Mesenchymal stem cell (in vitro differentiated cells and primary cell): ENCODE measurements around the gene SLC6A17.

ENCODE experiments used
- DNase-seq: peaks from one replicate; pipeline ENCODE4 v3.0.0-alpha.2; 2013
- H2AFZ ChIP-seq: one replicate; pipeline ENCODE4 v1.6.1; 2013; ENCODE audit warnings: low read depth, mild to moderate bottlenecking, control low read depth, inconsistent platforms, low read length, moderate library complexity
- H2AK5ac ChIP-seq: 2 replicates; pipeline ENCODE4 v1.6.1; 2013; ENCODE audit warnings: low read length, moderate library complexity, mild to moderate bottlenecking, inconsistent platforms; ENCODE audit not compliant: severe bottlenecking
- H2BK120ac ChIP-seq: one replicate; pipeline ENCODE4 v1.6.1; 2013; ENCODE audit warnings: low read depth, mild to moderate bottlenecking, inconsistent platforms, low read length, moderate library complexity
- H2BK12ac ChIP-seq, 2 experiments: one replicate each; pipeline ENCODE4 v1.6.1; 2013; ENCODE audit warnings: inconsistent platforms in 2 of 2, low read length in 2 of 2, mild to moderate bottlenecking in 2 of 2, moderate library complexity in 2 of 2, control low read depth in 1 of 2
- H2BK15ac ChIP-seq: one replicate; pipeline ENCODE4 v1.6.1; 2013; ENCODE audit warnings: mild to moderate bottlenecking, low read depth, inconsistent platforms; ENCODE audit not compliant: poor library complexity, severe bottlenecking
- H2BK5ac ChIP-seq: 2 replicates; pipeline ENCODE4 v1.6.1; 2013; ENCODE audit warnings: low read depth, mild to moderate bottlenecking, low read length, control low read depth, inconsistent platforms; ENCODE audit not compliant: poor library complexity, severe bottlenecking
- H3K14ac ChIP-seq, 2 experiments: one replicate each; pipeline ENCODE4 v1.6.1; 2013; ENCODE audit warnings: inconsistent platforms in 2 of 2, low read length in 2 of 2, control low read depth in 1 of 2, mild to moderate bottlenecking in 1 of 2, moderate library complexity in 1 of 2
- H3K18ac ChIP-seq, 2 experiments: one replicate each; pipeline ENCODE4 v1.6.1; 2013; ENCODE audit warnings: inconsistent platforms in 2 of 2, low read length in 2 of 2, control low read depth in 1 of 2, low read depth in 1 of 2, mild to moderate bottlenecking in 1 of 2
- H3K23ac ChIP-seq, 2 experiments: one replicate each; pipeline ENCODE4 v1.6.1; 2013; ENCODE audit warnings: inconsistent platforms in 2 of 2, low read length in 2 of 2, mild to moderate bottlenecking in 2 of 2, moderate library complexity in 2 of 2, control low read depth in 1 of 2
- H3K27ac ChIP-seq: 2 replicates; pipeline ENCODE4 v1.5.1; 2013; ENCODE audit warnings: mild to moderate bottlenecking, moderate library complexity, low read length, control low read depth, inconsistent platforms; ENCODE audit not compliant: poor library complexity, severe bottlenecking
- H3K27me3 ChIP-seq, 2 experiments: 2 replicates each; pipeline versions ENCODE4 v1.6.1 to v1.7.0; 2013; ENCODE audit warnings: low read length in 2 of 2, mild to moderate bottlenecking in 2 of 2, moderate library complexity in 2 of 2, control low read depth in 1 of 2, inconsistent platforms in 1 of 2; ENCODE audit not compliant: control insufficient read depth in 1 of 2, insufficient read depth in 1 of 2
- H3K36me3 ChIP-seq, 2 experiments: 2 replicates each; pipeline versions ENCODE4 v1.6.1 to v1.7.0; 2013; ENCODE audit warnings: low read length in 2 of 2, control low read depth in 1 of 2, inconsistent platforms in 1 of 2, low read depth in 1 of 2, mild to moderate bottlenecking in 1 of 2; ENCODE audit not compliant: insufficient read depth in 2 of 2, control insufficient read depth in 1 of 2
- H3K4ac ChIP-seq, 2 experiments: one replicate each; pipeline ENCODE4 v1.6.1; 2013; ENCODE audit warnings: inconsistent platforms in 2 of 2, low read length in 2 of 2, mild to moderate bottlenecking in 2 of 2, moderate library complexity in 2 of 2, control low read depth in 1 of 2, low read depth in 1 of 2
- H3K4me1 ChIP-seq: 2 replicates; pipeline ENCODE4 v1.6.1; 2013; ENCODE audit warnings: low read depth, low read length, control low read depth; ENCODE audit not compliant: control insufficient read depth, insufficient read depth
- H3K4me2 ChIP-seq: 2 replicates; pipeline ENCODE4 v1.6.1; 2013; ENCODE audit warnings: low read length, mild to moderate bottlenecking, inconsistent platforms; ENCODE audit not compliant: poor library complexity, severe bottlenecking
- H3K4me3 ChIP-seq, 2 experiments: 2 replicates each; pipeline versions ENCODE4 v1.5.1 to v1.7.0; 2013; ENCODE audit warnings: low read length in 2 of 2, mild to moderate bottlenecking in 2 of 2, control low read depth in 1 of 2, low read depth in 1 of 2; ENCODE audit not compliant: insufficient read depth in 1 of 2
- H3K79me1 ChIP-seq: replicated peaks from 2 replicates; pipeline ENCODE4 v1.6.1; 2013; ENCODE audit warnings: mild to moderate bottlenecking, control low read depth, low read length, inconsistent platforms; ENCODE audit not compliant: poor library complexity, severe bottlenecking
- H3K9ac ChIP-seq: 2 replicates; pipeline ENCODE4 v1.7.0; 2013; ENCODE audit warnings: mild to moderate bottlenecking, low read length, moderate library complexity
- H3K9me3 ChIP-seq: 2 replicates; pipeline ENCODE4 v1.7.0; 2013; ENCODE audit warnings: mild to moderate bottlenecking, low read length; ENCODE audit not compliant: control insufficient read depth
- H4K8ac ChIP-seq: one replicate; pipeline ENCODE4 v1.6.1; 2013; ENCODE audit warnings: inconsistent platforms, mild to moderate bottlenecking, low read length, moderate library complexity
- H4K91ac ChIP-seq: one replicate; pipeline ENCODE4 v1.6.1; 2013; ENCODE audit warnings: mild to moderate bottlenecking, low read length, inconsistent platforms
- WGBS: methylation state at CpG from one replicate; pipeline ENCODE4 v1.1.7; 2013; ENCODE audit warnings: mixed read lengths; 5-methylcytosine and 5-hydroxymethylcytosine counted together

SLC6A17 gene

GRCh38 chr1:110205591-110206155 is 55.4 kb downstream of the SLC6A17 start:
- no peak overlapping the region for H4K91ac ChIP-seq
- H2BK5ac ChIP-seq, result no peak overlapping the region
- peaks cover 0 to 40% of the 10 kb centered on the region in 2 experiments for H3K27me3 ChIP-seq
- no peak overlapping the region for H3K18ac ChIP-seq
- H2AK5ac ChIP-seq, result no peak overlapping the region
- H4K8ac ChIP-seq, result no peak overlapping the region
- no peaks in the 10 kb centered on the region for H3K36me3 ChIP-seq
- peaks cover 18% of the 10 kb centered on the region for H3K4me1 ChIP-seq
- no peak overlapping the region for H2BK120ac ChIP-seq
- H2BK12ac ChIP-seq, result no peak overlapping the region
- no peak overlapping the region for H3K4me3 ChIP-seq
- WGBS, result 83% methylated on average over 5 of the region's 6 CpGs
- no peak overlapping the region for H3K14ac ChIP-seq
- H2AFZ ChIP-seq, result no peak overlapping the region
- no peak overlapping the region for H3K9ac ChIP-seq
- H3K27ac ChIP-seq, result no peak overlapping the region
- no peak overlapping the region for H3K23ac ChIP-seq
- H3K9me3 ChIP-seq, result no peaks in the 10 kb centered on the region
- no peak for DNase-seq
- no peaks in the 10 kb centered on the region for H3K79me1 ChIP-seq
- H3K4ac ChIP-seq, result no peak overlapping the region
- H2BK15ac ChIP-seq, result no peak overlapping the region
- H3K4me2 ChIP-seq, result no peak overlapping the region

GRCh38 chr1:110206261-110206920 is 56.1 kb downstream of the SLC6A17 start:
- Histone ChIP-seq H3K27me3 (peaks cover 2 to 46% of the 10 kb centered on the region in 2 experiments), H3K4me1 (peaks cover 19% of the 10 kb centered on the region)
- WGBS, result 87% methylated on average over 11 of the region's 11 CpGs

GRCh38 chr1:110207831-110208230 is 57.5 kb downstream of the SLC6A17 start:
- no peak overlapping the region for H3K18ac ChIP-seq
- no peak overlapping the region for H2BK12ac ChIP-seq
- H3K4me1 ChIP-seq, result peaks cover 21% of the 10 kb centered on the region
- no peaks in the 10 kb centered on the region for H3K9me3 ChIP-seq
- no peak overlapping the region for H2BK15ac ChIP-seq
- no peak overlapping the region for H4K8ac ChIP-seq
- H3K27ac ChIP-seq, result no peak overlapping the region
- H3K4ac ChIP-seq, result no peak overlapping the region
- H2AFZ ChIP-seq, result no peak overlapping the region
- peak; percentile 52 for DNase-seq
- peaks cover 0 to 2% of the 10 kb centered on the region in 2 experiments for H3K36me3 ChIP-seq
- H3K4me2 ChIP-seq, result no peak overlapping the region
- peaks cover 3 to 60% of the 10 kb centered on the region in 2 experiments for H3K27me3 ChIP-seq
- H3K23ac ChIP-seq, result no peak overlapping the region
- H2BK120ac ChIP-seq, result no peak overlapping the region
- H3K79me1 ChIP-seq, result no peaks in the 10 kb centered on the region
- H3K14ac ChIP-seq, result no peak overlapping the region
- H3K4me3 ChIP-seq, result no peak overlapping the region
- no peak overlapping the region for H2BK5ac ChIP-seq
- no peak overlapping the region for H2AK5ac ChIP-seq
- 25% methylated on average over 5 of the region's 5 CpGs for WGBS
- H3K9ac ChIP-seq, result no peak overlapping the region
- H4K91ac ChIP-seq, result no peak overlapping the region

More at GRCh38 chr1:110206261-110206920, 56.1 kb downstream of the SLC6A17 start:
- H2BK5ac ChIP-seq, result no peak overlapping the region
- peaks cover 0 to 2% of the 10 kb centered on the region in 2 experiments for H3K36me3 ChIP-seq
- H3K18ac ChIP-seq, result no peak overlapping the region
- DNase-seq, result no peak
- no peak overlapping the region for H2BK120ac ChIP-seq
- H4K91ac ChIP-seq, result no peak overlapping the region
- H2BK15ac ChIP-seq, result no peak overlapping the region
- no peaks in the 10 kb centered on the region for H3K79me1 ChIP-seq
- H2BK12ac ChIP-seq, result no peak overlapping the region
- no peak overlapping the region for H3K4me3 ChIP-seq
- H3K4ac ChIP-seq, result no peak overlapping the region
- H3K27ac ChIP-seq, result no peak overlapping the region
- H3K4me2 ChIP-seq, result no peak overlapping the region
- no peak overlapping the region for H4K8ac ChIP-seq
- no peak overlapping the region for H2AFZ ChIP-seq
- no peak overlapping the region for H3K14ac ChIP-seq
- H3K9me3 ChIP-seq, result no peaks in the 10 kb centered on the region
- no peak overlapping the region for H2AK5ac ChIP-seq
- no peak overlapping the region for H3K23ac ChIP-seq
- H3K9ac ChIP-seq, result no peak overlapping the region

- peaks cover 0 to 2% of the 10 kb centered on the region in 2 experiments for H3K36me3 ChIP-seq
- no peak overlapping the region for H2AK5ac ChIP-seq
- no peak overlapping the region for H3K27ac ChIP-seq
- peaks cover 21% of the 10 kb centered on the region for H3K4me1 ChIP-seq
- H3K4me2 ChIP-seq, result no peak overlapping the region
- H3K4ac ChIP-seq, result no peak overlapping the region
- no peak for DNase-seq
- H4K91ac ChIP-seq, result no peak overlapping the region
- H3K4me3 ChIP-seq, result peak overlapping the region; percentile 63 to 76
- H2BK120ac ChIP-seq, result no peak overlapping the region
- no peak overlapping the region for H3K18ac ChIP-seq
- no peak overlapping the region for H3K23ac ChIP-seq
- no peak overlapping the region for H2BK5ac ChIP-seq
- no peak overlapping the region for H2BK15ac ChIP-seq
- H4K8ac ChIP-seq, result no peak overlapping the region
- peaks cover 3 to 73% of the 10 kb centered on the region in 2 experiments for H3K27me3 ChIP-seq
- peak overlapping the region; percentile 83 for H3K9ac ChIP-seq
- no peak overlapping the region for H2AFZ ChIP-seq
- 45% methylated on average over 7 of the region's 7 CpGs for WGBS
- no peak overlapping the region for H2BK12ac ChIP-seq
- H3K14ac ChIP-seq, result no peak overlapping the region
- no peaks in the 10 kb centered on the region for H3K9me3 ChIP-seq
- H3K79me1 ChIP-seq, result no peaks in the 10 kb centered on the region
Observed at GRCh38 chr1:110208916-110209645, 58.8 kb downstream of the SLC6A17 start.
